22Rv1 (cell line): ENCODE measurements around the gene TM4SF4.

ENCODE experiments used
- ZFX ChIP-seq: fragments of 450-650 bp; IDR thresholded peaks from 2 replicates; pipeline ENCODE4 v1.6.1; 2017; ENCODE audit warnings: antibody characterized with exemption, borderline replicate concordance
- TF ChIP-seq, protein P1 (sequence below): fragments of 450-650 bp; IDR thresholded peaks from 2 replicates; pipeline ENCODE4 v1.5.1; 2017; ENCODE audit warnings: mild to moderate bottlenecking

DNA sequence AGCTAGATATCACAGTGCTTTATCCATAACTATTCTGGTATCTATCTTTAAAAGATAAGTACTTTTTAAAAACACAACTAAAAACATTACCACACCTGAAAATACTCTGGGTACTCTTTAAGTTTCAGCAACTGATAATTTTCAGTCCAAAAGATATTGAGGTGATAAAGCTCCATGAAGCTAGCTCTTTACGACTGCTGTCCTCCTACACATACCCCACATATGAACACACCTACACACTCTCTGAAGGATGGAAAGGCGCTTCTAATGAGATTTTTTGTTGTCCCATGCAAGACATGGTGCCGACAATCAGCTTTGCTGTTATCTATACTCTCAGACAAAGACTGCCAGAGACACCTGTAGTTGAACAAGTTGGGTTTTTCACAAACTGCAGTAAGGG lies 19.1 kb upstream of the TM4SF4 start:
- TF ChIP-seq, protein P1, sequence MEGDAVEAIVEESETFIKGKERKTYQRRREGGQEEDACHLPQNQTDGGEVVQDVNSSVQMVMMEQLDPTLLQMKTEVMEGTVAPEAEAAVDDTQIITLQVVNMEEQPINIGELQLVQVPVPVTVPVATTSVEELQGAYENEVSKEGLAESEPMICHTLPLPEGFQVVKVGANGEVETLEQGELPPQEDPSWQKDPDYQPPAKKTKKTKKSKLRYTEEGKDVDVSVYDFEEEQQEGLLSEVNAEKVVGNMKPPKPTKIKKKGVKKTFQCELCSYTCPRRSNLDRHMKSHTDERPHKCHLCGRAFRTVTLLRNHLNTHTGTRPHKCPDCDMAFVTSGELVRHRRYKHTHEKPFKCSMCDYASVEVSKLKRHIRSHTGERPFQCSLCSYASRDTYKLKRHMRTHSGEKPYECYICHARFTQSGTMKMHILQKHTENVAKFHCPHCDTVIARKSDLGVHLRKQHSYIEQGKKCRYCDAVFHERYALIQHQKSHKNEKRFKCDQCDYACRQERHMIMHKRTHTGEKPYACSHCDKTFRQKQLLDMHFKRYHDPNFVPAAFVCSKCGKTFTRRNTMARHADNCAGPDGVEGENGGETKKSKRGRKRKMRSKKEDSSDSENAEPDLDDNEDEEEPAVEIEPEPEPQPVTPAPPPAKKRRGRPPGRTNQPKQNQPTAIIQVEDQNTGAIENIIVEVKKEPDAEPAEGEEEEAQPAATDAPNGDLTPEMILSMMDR = no peak
- TF ChIP-seq ZFX = no peak
